GM19455 (cell line): ENCODE data around the gene RBMS2.
A peak's percentile ranks its signal among the peaks of the same experiment; 100 is the strongest.

Source experiments
- ATAC-seq: cut with Tn5 transposase; IDR thresholded peaks from one replicate; pipeline ENCODE4 v1.9.1; 2021; ENCODE audit not compliant: unreplicated experiment

RBMS2 gene

GRCh38 chr12:56629459-56630179 is 108.0 kb downstream of the RBMS2 start:
- ATAC-seq: peak; percentile 1

GRCh38 chr12:56630180-56630632 is 108.6 kb downstream of the RBMS2 start, which contains the start of gene BAZ2A:
BAZ2A (minus strand) TSS chr12:56630326; CDS start chr12:56617530, 12,796 bp downstream.
- ATAC-seq: peak; percentile 60

GRCh38 chr12:56631790-56632700 is 110.4 kb downstream of the RBMS2 start:
- peak; percentile 22 for ATAC-seq

GRCh38 chr12:56632701-56633467 is 111.3 kb downstream of the RBMS2 start:
- ATAC-seq: no peak

- no peak for ATAC-seq
Measured at GRCh38 chr12:56633468-56634241, 112.0 kb downstream of the RBMS2 start.

- no peak for ATAC-seq
Measured at GRCh38 chr12:56634242-56634836, 112.7 kb downstream of the RBMS2 start.

GRCh38 chr12:56634837-56635791 is 113.5 kb downstream of the RBMS2 start:
- no peak for ATAC-seq

GRCh38 chr12:56635806-56636674 is 114.4 kb downstream of the RBMS2 start:
- peak; percentile 51 for ATAC-seq

GRCh38 chr12:56636675-56637540 is 115.3 kb downstream of the RBMS2 start:
- ATAC-seq: peak; percentile 56

- no peak for ATAC-seq
Measured at GRCh38 chr12:56637621-56638020, 116.0 kb downstream of the RBMS2 start.

- ATAC-seq: no peak
Measured at GRCh38 chr12:56641219-56641618, 119.6 kb downstream of the RBMS2 start.

GRCh38 chr12:56644654-56645053 is 123.0 kb downstream of the RBMS2 start:
- no peak for ATAC-seq

- no peak for ATAC-seq
Measured at GRCh38 chr12:56645201-56645716, 123.6 kb downstream of the RBMS2 start.
